SK-N-SH (cell line): Measurements from ENCODE around the gene SIM1.

Experiments
- CTCF ChIP-seq: fragments of 200-600 bp; sonication (generic); IDR thresholded peaks from 2 replicates; pipeline ENCODE4 v1.6.1; 2017; ENCODE audit warnings: antibody characterized with exemption, mild to moderate bottlenecking, moderate library complexity
- EP300 ChIP-seq, 2 experiments: IDR thresholded peaks; 2 replicates each; pipeline versions ENCODE4 v1.4.0 to v1.6.1; 2012; ENCODE audit warnings: borderline replicate concordance in 1 of 2, low read depth in 1 of 2, low read length in 1 of 2
- EZH2phosphoT487 ChIP-seq: fragments of 200-600 bp; sonication (generic); IDR thresholded peaks from 2 replicates; pipeline ENCODE4 v1.6.1; 2017; ENCODE audit warnings: low read depth, mixed run types, mild to moderate bottlenecking, antibody characterized with exemption, moderate library complexity, borderline replicate concordance
- JUND ChIP-seq: IDR thresholded peaks from 2 replicates; pipeline ENCODE4 v1.4.0; 2012
- MAX ChIP-seq: IDR thresholded peaks from 2 replicates; pipeline ENCODE4 v1.4.0; 2012; ENCODE audit warnings: low read depth
- NRF1 ChIP-seq: IDR thresholded peaks from 2 replicates; pipeline ENCODE4 v1.6.1; 2012; ENCODE audit warnings: low read depth, mild to moderate bottlenecking, low read length
- POLR2AphosphoS5 ChIP-seq: IDR thresholded peaks from 2 replicates; pipeline ENCODE4 v1.6.1; 2012; ENCODE audit warnings: low read depth, low read length
- REST ChIP-seq: IDR thresholded peaks from 2 replicates; pipeline ENCODE4 v1.6.1; 2012; ENCODE audit warnings: mild to moderate bottlenecking, low read depth, low read length, moderate library complexity
- SMC3 ChIP-seq: IDR thresholded peaks from 2 replicates; pipeline ENCODE4 v1.6.1; 2012; ENCODE audit warnings: low read depth, low read length, improper control_type of control experiment
- TAF1 ChIP-seq: IDR thresholded peaks from 2 replicates; pipeline ENCODE4 v1.6.1; 2012; ENCODE audit warnings: low read depth, mild to moderate bottlenecking, low read length, moderate library complexity, borderline replicate concordance
- TCF12 ChIP-seq: IDR thresholded peaks from 2 replicates; pipeline ENCODE4 v1.4.0; 2012
- USF1 ChIP-seq: IDR thresholded peaks from 2 replicates; pipeline ENCODE4 v1.4.0; 2012; ENCODE audit warnings: low read depth, borderline replicate concordance
- TF ChIP-seq, protein P1 (sequence below): IDR thresholded peaks from 2 replicates; pipeline ENCODE4 v1.4.0; 2012; ENCODE audit warnings: low read depth, borderline replicate concordance

- no peak for TF ChIP-seq REST
- TF ChIP-seq CTCF: no peak
- no peak for TF ChIP-seq JUND
- TF ChIP-seq, protein P1, sequence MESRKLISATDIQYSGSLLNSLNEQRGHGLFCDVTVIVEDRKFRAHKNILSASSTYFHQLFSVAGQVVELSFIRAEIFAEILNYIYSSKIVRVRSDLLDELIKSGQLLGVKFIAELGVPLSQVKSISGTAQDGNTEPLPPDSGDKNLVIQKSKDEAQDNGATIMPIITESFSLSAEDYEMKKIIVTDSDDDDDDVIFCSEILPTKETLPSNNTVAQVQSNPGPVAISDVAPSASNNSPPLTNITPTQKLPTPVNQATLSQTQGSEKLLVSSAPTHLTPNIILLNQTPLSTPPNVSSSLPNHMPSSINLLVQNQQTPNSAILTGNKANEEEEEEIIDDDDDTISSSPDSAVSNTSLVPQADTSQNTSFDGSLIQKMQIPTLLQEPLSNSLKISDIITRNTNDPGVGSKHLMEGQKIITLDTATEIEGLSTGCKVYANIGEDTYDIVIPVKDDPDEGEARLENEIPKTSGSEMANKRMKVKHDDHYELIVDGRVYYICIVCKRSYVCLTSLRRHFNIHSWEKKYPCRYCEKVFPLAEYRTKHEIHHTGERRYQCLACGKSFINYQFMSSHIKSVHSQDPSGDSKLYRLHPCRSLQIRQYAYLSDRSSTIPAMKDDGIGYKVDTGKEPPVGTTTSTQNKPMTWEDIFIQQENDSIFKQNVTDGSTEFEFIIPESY: no peak
- TF ChIP-seq MAX: no peak
- no peak for TF ChIP-seq EP300 (IDR thresholded peaks at IDR 0.05; ENCODE audit: borderline replicate concordance in 1 of 2, low read depth in 1 of 2, low read length in 1 of 2)
- no peak for TF ChIP-seq NRF1
- TF ChIP-seq EZH2phosphoT487: no peak
- no peak for TF ChIP-seq SMC3
- no peak for TF ChIP-seq USF1
- TF ChIP-seq TAF1: no peak
- TF ChIP-seq TCF12: no peak
- TF ChIP-seq POLR2AphosphoS5: no peak
Measured at GRCh38 chr6:100487638-100488037, 22.9 kb upstream of the SIM1 start.
